ENCODE measurements around the gene PDCD11.

- TF ChIP-seq ZBTB10 (tag by site-specific recombination; IDR thresholded peaks at IDR 0.05): no peak
- TF ChIP-seq PRDM4 (tag by site-specific recombination; IDR thresholded peaks at IDR 0.05): no peak
- TF ChIP-seq TCF7L2 (IDR thresholded peaks at IDR 0.05; ENCODE audit: borderline replicate concordance, low read depth, low read length): no peak
- no peak for TF ChIP-seq CTCF (tag by site-specific recombination; IDR thresholded peaks at IDR 0.05)
- no peak for TF ChIP-seq ZNF518A (tag by site-specific recombination; conservative IDR thresholded peaks at IDR 0.05; ENCODE audit: low read depth)
- TF ChIP-seq ZBTB20 (tag by site-specific recombination; IDR thresholded peaks at IDR 0.05): no peak
- no peak for TF ChIP-seq ZNF549 (tag by site-specific recombination; IDR thresholded peaks at IDR 0.05)
- TF ChIP-seq ZNF785 (tag by site-specific recombination; IDR thresholded peaks at IDR 0.05): no peak
- no peak for TF ChIP-seq ZBTB7A (tag by site-specific recombination; IDR thresholded peaks at IDR 0.05; ENCODE audit: low read depth)
- no peak for TF ChIP-seq SCRT1 (tag by site-specific recombination; IDR thresholded peaks at IDR 0.05; ENCODE audit: borderline replicate concordance)
- no peak for TF ChIP-seq ZEB2 (tag by site-specific recombination; IDR thresholded peaks at IDR 0.05)
- TF ChIP-seq KLF9 (tag by site-specific recombination; IDR thresholded peaks at IDR 0.05; ENCODE audit: low read depth): no peak
- TF ChIP-seq REST (tag by site-specific recombination; IDR thresholded peaks at IDR 0.05): no peak
These were observed 35.5 kb downstream of the PDCD11 start for GRCh38 chr10:103431902-103432301.
